Gastroesophageal sphincter (tissue), 4 donors: Measurements from ENCODE around the gene NEUROG2. TPM values are rescaled to one million over a fixed set of nuclear protein-coding genes. Genes with fewer than 3 reads are reported as not detected.

Source experiments
- ATAC-seq: fragments of 150-250 bp; one replicate; pipeline ENCODE4 v1.9.1; 2016; ENCODE audit warnings: mild to moderate bottlenecking, moderate library complexity
- H3K27ac ChIP-seq, 4 donors: fragments of 200-600 bp; sonication (generic) in 3 of 4; 1 replicate in 3 of 4; 2 replicates in 1 of 4; pipeline ENCODE4 v1.5.1; 2016 to 2019
- H3K27me3 ChIP-seq: fragments of 200-600 bp; sonication (generic); one replicate; pipeline ENCODE4 v1.5.1; 2019
- H3K36me3 ChIP-seq, 2 donors: fragments of 200-600 bp; sonication (generic); one replicate each; pipeline ENCODE4 v1.5.1; 2019; ENCODE audit warnings: control low read depth in 1 of 2
- H3K4me1 ChIP-seq, 3 donors: fragments of 200-600 bp; sonication (generic); 1 replicate in 2 of 3; 2 replicates in 1 of 3; pipeline ENCODE4 v1.5.1; 2016 to 2019; ENCODE audit warnings: control low read depth in 2 of 3
- H3K4me3 ChIP-seq, 2 donors: fragments of 200-600 bp; sonication (generic); one replicate each; pipeline ENCODE4 v1.5.1; 2019; ENCODE audit warnings: mild to moderate bottlenecking in 1 of 2, moderate library complexity in 1 of 2
- H3K9me3 ChIP-seq, 3 donors: fragments of 200-600 bp; sonication (generic); one replicate each; pipeline ENCODE4 v1.5.1; 2017 to 2019; ENCODE audit warnings: control low read depth in 2 of 3
- CTCF ChIP-seq, 4 experiments: fragments of 200-600 bp in 2 of 4; fragments of 450-650 bp in 2 of 4; sonication (generic) in 1 of 4; IDR thresholded peaks; one replicate each; pipeline ENCODE4 v1.5.1; 2017 to 2019; ENCODE audit warnings: antibody characterized with exemption in 4 of 4, mild to moderate bottlenecking in 2 of 4, moderate library complexity in 2 of 4
- EP300 ChIP-seq: sonication (generic); formaldehyde crosslinking; IDR thresholded peaks from one replicate; pipeline ENCODE4 v1.6.1; 2017; ENCODE audit warnings: antibody characterized with exemption, mild to moderate bottlenecking
- POLR2A ChIP-seq, 2 donors: fragments of 450-650 bp; IDR thresholded peaks; one replicate each; pipeline ENCODE4 v1.6.1; 2017; ENCODE audit warnings: antibody characterized with exemption in 2 of 2, mild to moderate bottlenecking in 2 of 2, moderate library complexity in 1 of 2
- POLR2AphosphoS5 ChIP-seq: sonication (generic); formaldehyde crosslinking; IDR thresholded peaks from one replicate; pipeline ENCODE4 v1.6.1; 2017; ENCODE audit warnings: antibody characterized with exemption
- WGBS, 2 donors: methylation state at CpG; one replicate each; pipeline ENCODE4 v1.1.5; 2018; ENCODE audit warnings: low coverage in 1 of 2; 5-methylcytosine and 5-hydroxymethylcytosine counted together
- total RNA-seq, 4 donors: library from RNA; depleted of rRNA; stranded (reverse); fragments of >200 nt; gene quantifications; one replicate each; pipeline ENCODE4 v1.1.0, GENCODE V29; 2016

NEUROG2 gene
- total RNA-seq, 4 donors from 2014 or later: not detected

- ATAC-seq: no peak
- Histone ChIP-seq H3K9me3 (peaks cover 0 to 29% (median 0%) of the 10 kb centered on the region in 3 donors), H3K36me3 (no peaks in the 10 kb centered on the region), H3K27me3 (peaks cover 93% of the 10 kb centered on the region), H3K4me1 (peaks cover 0 to 50% (median 17%) of the 10 kb centered on the region in 3 donors), H3K27ac (no peak overlapping the region), H3K4me3 (no peak overlapping the region)
- TF ChIP-seq EP300 (no peak), POLR2AphosphoS5 (no peak), POLR2A (IDR thresholded peaks at IDR 0.05) (no peak), CTCF (IDR thresholded peaks at IDR 0.05) (no peak)
- WGBS, 2 donors: 0 to 8% methylated on average over 4 to 10 of the region's 30 CpGs
These were observed 5.4 kb upstream of the NEUROG2 start for GRCh38 chr4:112521123-112522023.

- Histone ChIP-seq H3K9me3 (peaks cover 0 to 29% (median 0%) of the 10 kb centered on the region in 3 donors), H3K36me3 (no peaks in the 10 kb centered on the region), H3K4me1 (peaks cover 0 to 57% (median 24%) of the 10 kb centered on the region in 3 donors), H3K27me3 (peaks cover 98% of the 10 kb centered on the region), H3K27ac (no peak overlapping the region), H3K4me3 (no peak overlapping the region)
- WGBS, 2 donors: 0 to 7% methylated on average over 5 to 9 of the region's 25 CpGs
- ATAC-seq: no peak
- no peak for TF ChIP-seq CTCF (IDR thresholded peaks at IDR 0.05)
- no peak for TF ChIP-seq POLR2A (IDR thresholded peaks at IDR 0.05)
- TF ChIP-seq EP300: no peak
- no peak for TF ChIP-seq POLR2AphosphoS5
These were observed 4.7 kb upstream of the NEUROG2 start for GRCh38 chr4:112520598-112521122.

- Histone ChIP-seq H3K27ac (no peak overlapping the region), H3K9me3 (peaks cover 0 to 29% (median 0%) of the 10 kb centered on the region in 3 donors), H3K27me3 (peaks cover 98% of the 10 kb centered on the region), H3K4me3 (no peak overlapping the region), H3K36me3 (no peaks in the 10 kb centered on the region), H3K4me1 (peaks cover 0 to 64% (median 24%) of the 10 kb centered on the region in 3 donors)
- TF ChIP-seq EP300 (no peak), POLR2AphosphoS5 (no peak), POLR2A (IDR thresholded peaks at IDR 0.05) (no peak), CTCF (IDR thresholded peaks at IDR 0.05) (no peak)
- no peak for ATAC-seq
- WGBS, 2 donors: 7 to 8% methylated on average over 17 to 21 of the region's 21 CpGs
These were observed 4.0 kb upstream of the NEUROG2 start for GRCh38 chr4:112519689-112520597.

- TF ChIP-seq POLR2A (IDR thresholded peaks at IDR 0.05) (no peak), EP300 (no peak), CTCF (IDR thresholded peaks at IDR 0.05) (no peak), POLR2AphosphoS5 (no peak)
- Histone ChIP-seq H3K4me3 (no peak overlapping the region), H3K9me3 (peaks cover 0 to 29% (median 0%) of the 10 kb centered on the region in 3 donors), H3K27me3 (peaks cover 100% of the 10 kb centered on the region), H3K36me3 (no peaks in the 10 kb centered on the region), H3K27ac (no peak overlapping the region), H3K4me1 (peaks cover 0 to 68% (median 26%) of the 10 kb centered on the region in 3 donors)
- ATAC-seq: no peak
These were observed 2.7 kb upstream of the NEUROG2 start for GRCh38 chr4:112518675-112519074.
